GM12892 (cell line): ENCODE results near the gene GNGT2.

ENCODE experiments used
- DNase-seq: peaks from one replicate; pipeline ENCODE4 v3.0.0; 2011; ENCODE audit not compliant: insufficient read length
- FAIRE-seq: peaks from 2 replicates; lab custom pipeline; 2011; peaks lifted over from hg19 to GRCh38; lab: Jason Lieb, UNC
- POLR2A ChIP-seq: IDR thresholded peaks from 2 replicates; pipeline ENCODE4 v1.6.1; 2011; ENCODE audit warnings: low read depth, low read length, control low read depth
- POLR2AphosphoS5 ChIP-seq: IDR thresholded peaks from 2 replicates; pipeline ENCODE4 v1.6.1; 2011; ENCODE audit warnings: low read depth, low read length, control low read depth
- TAF1 ChIP-seq: IDR thresholded peaks from 2 replicates; pipeline ENCODE4 v1.6.1; 2011; ENCODE audit warnings: low read depth, mild to moderate bottlenecking, control low read depth, low read length, borderline replicate concordance

The GNGT2 gene

GRCh38 chr17:49227436-49228261, 17.3 kb upstream of the GNGT2 start:
- peak; percentile 62 for DNase-seq
- FAIRE-seq = peak; percentile 95
- no peak for TF ChIP-seq TAF1
- peak; percentile 22; the same call in 1 of the 2 replicates for TF ChIP-seq POLR2A
- TF ChIP-seq POLR2AphosphoS5 = peak; percentile 51; the same call in 1 of the 2 replicates

GRCh38 chr17:49226771-49227435, 16.5 kb upstream of the GNGT2 start:
- FAIRE-seq (no peak), DNase-seq (no peak)
- no peak for TF ChIP-seq POLR2A
- peak; percentile 26 for TF ChIP-seq POLR2AphosphoS5
- no peak for TF ChIP-seq TAF1

- TF ChIP-seq TAF1 (no peak), POLR2A (peak; percentile 63), POLR2AphosphoS5 (peak; percentile 53; the same call in 1 of the 2 replicates)
- DNase-seq (no peak), FAIRE-seq (no peak)
Measured at GRCh38 chr17:49225554-49226236, 15.3 kb upstream of the GNGT2 start.

GRCh38 chr17:49224997-49225337, 14.6 kb upstream of the GNGT2 start:
- no peak for DNase-seq
- TF ChIP-seq TAF1 (no peak), POLR2AphosphoS5 (no peak), POLR2A (no peak)
- no peak for FAIRE-seq

GRCh38 chr17:49224198-49224996, 14.0 kb upstream of the GNGT2 start:
- TF ChIP-seq POLR2AphosphoS5 (no peak; the same call in 1 of the 2 replicates), POLR2A (peak; percentile 13; the same call in 1 of the 2 replicates)
- DNase-seq (no peak), FAIRE-seq (no peak)

- no peak for TF ChIP-seq TAF1
- peak; percentile 64; the same call in 1 of the 2 replicates for TF ChIP-seq POLR2AphosphoS5
- TF ChIP-seq POLR2A = no peak; the same call in 1 of the 2 replicates
- peak; percentile 87 for FAIRE-seq
- peak; percentile 61 for DNase-seq
Measured at GRCh38 chr17:49223517-49224197, 13.3 kb upstream of the GNGT2 start.

- TF ChIP-seq POLR2A (0 out of 2 replicates have a peak, but pooled peaks have one; percentile 57), POLR2AphosphoS5 (peak; percentile 33; the same call in 1 of the 2 replicates), TAF1 (no peak)
- DNase-seq (no peak), FAIRE-seq (no peak)
Measured at GRCh38 chr17:49223168-49223516, 12.8 kb upstream of the GNGT2 start.

GRCh38 chr17:49219987-49220386, 9.6 kb upstream of the GNGT2 start:
- FAIRE-seq = no peak
- TF ChIP-seq TAF1 = no peak
- TF ChIP-seq POLR2A = no peak
- TF ChIP-seq POLR2AphosphoS5 = no peak
- DNase-seq = no peak

GRCh38 chr17:49218941-49219913, 8.9 kb upstream of the GNGT2 start:
- DNase-seq (peak; percentile 59), FAIRE-seq (peak; percentile 92)
- TF ChIP-seq TAF1 (no peak), POLR2A (no peak; the same call in 1 of the 2 replicates), POLR2AphosphoS5 (no peak; the same call in 1 of the 2 replicates)
